ENCODE results near the gene GRIA3.
A peak's percentile ranks its signal among the peaks of the same experiment; 100 is the strongest.
"Not testable (repeated sequence)": the region's sequence is repeated elsewhere in the genome, so short reads cannot be mapped to it uniquely, and the experiment has no call there.

The GRIA3 gene

GRCh38 chrX:123336666-123337065, 152.6 kb downstream of the GRIA3 start:
- no peak for DNase-seq (ENCODE audit: low read depth, low spot score)
- H3K27ac ChIP-seq = peak overlapping the region; percentile 35

GRCh38 chrX:123337886-123338639, 154.0 kb downstream of the GRIA3 start:
- DNase-seq (ENCODE audit: low read depth, low spot score) = no peak
- peak overlapping the region; percentile 61 for H3K27ac ChIP-seq

DNA sequence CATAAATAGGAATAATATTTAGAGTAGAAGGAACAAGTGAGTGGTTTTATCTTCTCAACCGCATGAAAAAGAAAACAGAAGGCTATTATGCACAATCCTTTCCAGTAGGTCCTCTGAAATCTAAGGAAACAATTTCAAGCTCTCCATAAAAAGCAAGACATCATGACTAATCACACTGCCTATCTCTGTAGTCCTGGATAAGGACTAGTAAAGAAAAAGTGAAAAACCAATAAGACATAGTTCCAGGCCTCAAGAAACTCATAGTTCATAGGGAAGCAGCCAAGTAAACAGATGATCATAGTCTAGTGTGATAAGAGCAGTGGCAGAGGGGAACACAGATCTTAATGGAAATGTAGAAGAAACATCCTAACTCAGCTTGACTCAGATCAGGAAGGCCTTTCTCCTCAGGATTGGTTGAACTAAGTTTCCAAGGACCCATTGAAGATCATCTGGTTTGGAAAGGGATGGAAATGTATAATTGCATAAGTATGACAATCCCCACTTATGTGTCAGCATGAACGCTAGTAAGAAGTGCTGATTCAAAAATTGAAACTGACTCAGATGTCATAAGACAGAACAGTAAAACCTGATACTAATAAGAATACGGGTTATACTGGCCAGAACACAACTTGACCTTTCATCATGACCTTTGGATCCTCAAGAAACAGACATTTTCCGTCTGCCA, 155.3 kb downstream of the GRIA3 start:
- peak; percentile 10 for DNase-seq (ENCODE audit: low read depth, low spot score)
- peak overlapping the region; percentile 61 for H3K27ac ChIP-seq

DNA sequence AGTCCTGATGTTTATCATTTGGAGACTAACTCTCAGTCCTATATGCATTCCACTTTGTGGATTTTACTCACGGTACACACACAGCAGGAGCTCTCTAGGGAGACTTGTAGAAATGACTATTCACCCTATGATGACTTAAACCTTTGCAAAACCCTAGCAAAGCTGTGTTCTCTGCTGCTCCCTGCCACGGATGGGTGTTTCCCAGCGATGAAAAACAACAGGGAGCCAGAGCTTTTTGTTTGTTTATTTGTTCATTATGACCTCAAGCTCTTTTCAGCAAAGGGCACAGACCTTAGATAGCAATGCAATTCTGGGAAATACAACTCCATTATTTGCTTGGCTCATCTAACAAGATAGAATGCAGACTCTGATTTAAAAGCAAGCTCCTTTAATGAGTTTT, 156.6 kb downstream of the GRIA3 start:
- no peak overlapping the region for H3K27ac ChIP-seq
- no peak for DNase-seq (ENCODE audit: low read depth, low spot score)

- H3K27ac ChIP-seq = no peak overlapping the region
- DNase-seq (ENCODE audit: low read depth, low spot score) = no peak
These were observed 164.4 kb downstream of the GRIA3 start for GRCh38 chrX:123348468-123348867.

GRCh38 chrX:123350226-123350625, 166.1 kb downstream of the GRIA3 start:
- no peak for DNase-seq (ENCODE audit: low read depth, low spot score)
- H3K27ac ChIP-seq = no peak overlapping the region

DNA sequence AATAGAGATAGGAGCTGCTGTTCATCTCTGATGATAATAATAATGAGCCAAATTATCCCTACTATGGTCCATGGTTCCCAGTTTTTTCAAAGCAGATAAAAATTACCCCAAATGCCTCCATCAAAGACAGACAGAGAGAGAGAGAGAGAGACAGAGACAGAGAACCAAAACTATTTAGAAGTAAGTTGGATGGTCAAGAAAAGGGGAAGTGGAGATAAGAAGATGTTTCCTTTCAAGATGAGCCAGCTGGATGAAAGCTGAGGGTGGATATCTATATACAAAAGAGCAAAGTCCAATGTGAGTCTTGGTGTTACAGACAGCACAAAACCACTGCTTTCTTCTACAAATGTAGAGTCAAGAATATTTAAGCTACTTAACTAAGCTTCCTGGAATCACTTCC, 173.9 kb downstream of the GRIA3 start:
- no peak for DNase-seq (ENCODE audit: low read depth, low spot score)
- H3K27ac ChIP-seq = no peak overlapping the region

DNA sequence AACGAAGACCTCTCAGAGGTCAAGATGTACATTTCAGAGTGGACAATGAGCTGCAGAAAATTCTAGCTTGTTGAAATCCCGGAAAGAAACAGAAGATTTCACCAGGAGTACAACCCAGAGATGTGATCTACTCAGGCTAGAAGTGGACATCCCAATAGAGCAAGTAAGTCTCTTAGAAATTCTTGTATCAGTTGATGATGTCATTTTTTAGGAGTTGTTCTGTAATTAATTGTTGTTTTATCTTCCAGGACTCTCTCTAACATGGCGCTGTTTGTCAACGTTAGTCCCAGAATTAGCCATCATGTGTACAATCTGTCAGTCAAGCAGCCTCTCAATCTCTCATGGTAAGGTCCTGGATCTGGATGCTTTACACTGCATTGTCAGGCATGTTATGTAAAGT, 174.4 kb downstream of the GRIA3 start:
- DNase-seq (ENCODE audit: low read depth, low spot score) = no peak
- H3K27ac ChIP-seq = no peak overlapping the region

DNA sequence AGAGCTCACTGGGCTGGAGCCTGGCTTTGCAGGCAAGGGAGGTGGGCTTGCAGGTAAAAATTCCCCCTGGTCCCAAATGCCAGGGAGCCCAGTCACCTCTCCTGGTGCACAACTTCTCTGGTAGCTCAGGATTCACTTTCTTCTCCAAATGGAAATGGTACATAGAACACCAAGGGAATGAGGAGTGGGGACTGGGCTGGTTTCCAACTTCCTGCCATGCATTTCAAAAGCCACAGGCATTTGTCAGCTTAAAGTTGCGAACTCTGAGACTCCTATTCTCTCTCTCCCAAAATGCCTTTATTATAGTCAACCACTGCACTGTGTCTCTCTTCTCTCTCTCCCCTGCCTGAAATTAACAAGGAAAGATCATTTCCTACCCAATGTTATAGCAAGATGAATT, 177.3 kb downstream of the GRIA3 start:
- H3K27ac ChIP-seq = no peak overlapping the region
- DNase-seq (ENCODE audit: low read depth, low spot score) = no peak

DNA sequence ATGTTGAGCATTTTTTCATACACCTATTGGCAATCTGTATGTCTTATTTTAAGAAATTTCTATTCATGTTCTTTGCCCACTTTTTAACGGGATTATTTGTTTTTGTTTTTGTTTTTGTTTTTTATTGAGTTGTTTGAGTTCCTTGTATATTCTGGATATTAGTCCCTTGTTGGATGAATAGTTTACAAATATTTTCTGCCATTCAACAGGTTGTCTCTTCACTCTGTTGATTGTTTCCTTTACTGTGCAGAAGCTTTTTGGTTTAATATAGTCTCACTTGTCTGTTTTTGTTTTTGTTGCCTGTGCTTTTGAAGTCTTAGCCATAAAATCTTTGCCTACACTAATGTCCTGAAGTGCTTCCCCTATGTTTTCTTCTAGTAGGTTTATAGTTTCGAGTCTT, 202.1 kb downstream of the GRIA3 start:
- DNase-seq (ENCODE audit: low read depth, low spot score) = not testable (repeated sequence)

DNA sequence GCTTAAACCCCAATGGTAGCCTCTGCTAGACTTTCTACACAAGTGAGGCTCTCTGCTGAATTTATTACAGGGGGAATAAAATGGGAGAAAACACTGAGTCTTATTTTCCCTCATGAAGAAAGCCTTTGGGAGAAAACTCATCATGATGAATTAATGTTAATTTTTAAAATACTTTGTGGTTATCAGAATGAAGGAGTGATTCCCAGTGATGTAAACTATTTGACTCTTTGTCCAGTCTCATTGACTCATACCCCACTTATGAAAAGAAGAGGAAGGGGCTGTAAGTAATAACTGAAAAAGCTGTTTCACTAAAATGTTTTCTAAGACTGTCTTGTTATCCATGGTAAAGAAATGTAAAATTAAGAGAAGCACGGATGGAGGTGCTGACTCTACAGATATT, 208.8 kb downstream of the GRIA3 start:
- no peak for DNase-seq (ENCODE audit: low read depth, low spot score)
- H3K27ac ChIP-seq = no peak overlapping the region

More for the DNA sequence above, 202.1 kb downstream of the GRIA3 start:
- H3K27ac ChIP-seq = not testable (repeated sequence)

DNA sequence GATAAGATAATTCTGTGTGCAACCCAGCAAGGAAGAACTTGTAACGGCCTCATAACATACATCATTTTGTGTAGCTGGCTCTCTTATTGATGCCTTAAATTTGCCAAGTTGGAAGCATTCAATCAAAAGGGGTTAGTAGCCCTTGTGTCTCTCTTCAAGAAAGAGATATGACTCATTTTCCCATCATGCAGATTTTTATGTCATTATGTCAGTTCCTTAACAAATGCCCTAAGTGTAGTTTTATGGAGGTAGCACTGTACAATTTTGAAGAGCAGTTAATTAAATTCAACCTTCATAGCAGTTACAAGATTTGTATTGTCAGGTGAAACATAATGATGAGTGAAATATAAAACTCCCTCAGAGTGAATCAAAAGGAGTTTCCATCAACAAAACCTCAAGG, 215.6 kb downstream of the GRIA3 start:
- no peak for DNase-seq (ENCODE audit: low read depth, low spot score)
- no peak overlapping the region for H3K27ac ChIP-seq

- no peak overlapping the region for H3K27ac ChIP-seq
- no peak for DNase-seq (ENCODE audit: low read depth, low spot score)
These were observed 221.2 kb downstream of the GRIA3 start for GRCh38 chrX:123405231-123405630.

GRCh38 chrX:123408821-123409737, 225.0 kb downstream of the GRIA3 start:
- no peak for DNase-seq (ENCODE audit: low read depth, low spot score)
- no peak overlapping the region for H3K27ac ChIP-seq

DNA sequence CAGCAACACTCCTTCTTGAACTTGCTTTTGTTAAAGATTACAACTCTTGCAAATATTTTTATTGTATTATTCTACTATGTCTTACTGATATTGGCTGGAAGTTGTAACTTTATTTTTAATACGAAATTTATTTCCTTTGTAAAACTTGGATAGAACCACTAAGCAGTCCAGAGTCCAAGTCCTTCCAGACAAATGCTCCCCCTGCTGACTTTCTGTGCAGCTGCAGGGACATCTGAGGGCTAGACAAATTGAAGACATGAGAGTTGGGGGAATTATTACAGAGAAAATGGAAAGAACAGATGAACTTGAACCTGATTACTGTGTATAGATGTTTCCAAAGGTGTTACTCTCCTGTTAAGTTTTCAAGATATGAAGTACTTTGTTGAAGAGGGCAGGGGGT, 238.8 kb downstream of the GRIA3 start:
- DNase-seq (ENCODE audit: low read depth, low spot score) = no peak
- no peak overlapping the region for H3K27ac ChIP-seq

DNA sequence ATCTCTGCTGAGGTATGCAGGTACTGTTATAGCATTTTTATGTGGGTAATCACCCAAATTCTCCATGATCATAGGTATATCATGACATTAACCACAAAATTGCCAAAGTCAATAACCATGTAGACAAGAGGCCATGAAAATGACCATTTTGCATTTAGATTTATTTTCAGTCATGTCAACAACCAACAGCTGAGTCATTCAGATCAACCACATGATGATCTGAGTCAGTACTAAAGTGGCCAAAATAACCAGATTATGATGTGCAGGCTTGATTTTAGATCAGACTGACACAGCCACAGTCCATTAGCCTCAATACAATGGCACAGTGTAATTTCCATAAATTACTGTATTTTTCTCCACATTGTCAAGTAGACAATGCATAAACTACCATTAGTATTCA, 240.5 kb downstream of the GRIA3 start:
- H3K27ac ChIP-seq = no peak overlapping the region
- no peak for DNase-seq (ENCODE audit: low read depth, low spot score)

GRCh38 chrX:123425471-123425870, 241.4 kb downstream of the GRIA3 start:
- DNase-seq (ENCODE audit: low read depth, low spot score) = no peak
- no peak overlapping the region for H3K27ac ChIP-seq

- no peak for DNase-seq (ENCODE audit: low read depth, low spot score)
- H3K27ac ChIP-seq = no peak overlapping the region
These were observed 241.8 kb downstream of the GRIA3 start for GRCh38 chrX:123425904-123426303.

GRCh38 chrX:123432361-123433150, 248.5 kb downstream of the GRIA3 start:
- DNase-seq (ENCODE audit: low read depth, low spot score) = peak; percentile 53

DNA sequence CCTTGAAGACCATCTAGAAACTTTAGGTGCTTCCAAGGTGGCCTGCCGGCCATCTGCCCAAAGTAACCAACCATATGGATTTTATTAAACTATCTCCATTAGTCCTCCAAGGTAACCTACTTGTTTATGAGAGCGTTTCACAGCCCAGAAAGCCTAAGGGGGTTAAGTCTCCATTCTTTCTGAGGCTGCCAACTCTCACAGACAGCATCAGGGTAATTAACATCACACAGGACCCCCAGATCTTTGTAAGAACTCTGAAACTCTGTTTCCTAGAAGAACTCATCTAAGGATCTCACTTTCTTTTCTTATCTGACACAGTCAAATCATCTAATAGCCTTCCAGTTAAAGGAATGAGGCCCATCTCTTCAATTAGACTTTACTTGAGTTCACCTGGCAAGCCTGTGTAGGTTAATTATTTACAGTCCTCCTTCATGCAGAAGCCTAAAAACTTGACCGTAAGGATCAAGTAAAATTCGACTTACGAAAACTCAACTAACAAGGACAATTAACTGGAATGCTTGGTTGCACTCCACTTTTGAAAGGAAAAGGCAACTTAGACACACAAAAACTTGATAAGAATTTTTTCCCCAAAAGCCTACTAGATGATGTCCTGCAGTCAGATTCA, 252.5 kb downstream of the GRIA3 start:
- DNase-seq (ENCODE audit: low read depth, low spot score) = no peak
- no peak overlapping the region for H3K27ac ChIP-seq

More at GRCh38 chrX:123432361-123433150, 248.5 kb downstream of the GRIA3 start:
- H3K27ac ChIP-seq = peak overlapping the region; percentile 70

Data from epithelial cell of prostate (primary cell).